ENCODE measurements around the gene ACP3. TPM values are rescaled to one million over a fixed set of nuclear protein-coding genes. Genes with fewer than 3 reads are reported as not detected.

The ACP3 gene
- polyA plus RNA-seq, 1 donor (not counting 4 experiments of a cell fraction or from before 2014, with no cell fraction given) = 1.3 TPM

DNA sequence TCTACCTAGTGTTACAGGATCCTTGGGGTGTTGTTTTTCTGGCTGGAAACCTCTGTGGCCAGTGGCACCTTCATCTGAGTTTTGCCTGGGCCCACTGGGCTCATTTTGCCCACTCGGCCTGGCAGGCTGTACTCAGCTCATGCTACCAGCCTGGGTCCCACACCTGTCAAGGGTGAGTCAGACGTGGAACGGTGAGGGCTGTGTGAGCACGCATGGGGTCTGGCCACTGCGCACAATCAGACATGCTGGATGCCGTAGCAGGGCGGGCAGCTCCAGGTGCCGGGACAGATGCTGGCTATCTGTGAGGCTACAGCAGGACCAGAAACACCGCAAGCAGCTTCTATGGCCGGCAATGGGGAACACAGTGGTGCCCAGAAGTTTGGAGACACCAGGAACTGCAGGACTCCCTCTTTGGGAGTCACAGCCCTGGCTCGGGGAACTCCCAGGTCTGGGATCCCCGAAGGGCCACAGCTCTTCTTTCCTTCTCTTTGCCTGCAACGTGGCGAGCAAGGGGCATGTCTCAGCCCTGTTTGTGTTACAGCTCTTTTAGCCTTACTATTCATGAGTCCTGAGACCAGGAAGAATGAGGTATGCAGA lies 64.2 kb downstream of the ACP3 start:
- TF ChIP-seq EZH2 (IDR thresholded peaks at IDR 0.05; ENCODE audit: low read length) = no peak
- TF ChIP-seq, protein P1, sequence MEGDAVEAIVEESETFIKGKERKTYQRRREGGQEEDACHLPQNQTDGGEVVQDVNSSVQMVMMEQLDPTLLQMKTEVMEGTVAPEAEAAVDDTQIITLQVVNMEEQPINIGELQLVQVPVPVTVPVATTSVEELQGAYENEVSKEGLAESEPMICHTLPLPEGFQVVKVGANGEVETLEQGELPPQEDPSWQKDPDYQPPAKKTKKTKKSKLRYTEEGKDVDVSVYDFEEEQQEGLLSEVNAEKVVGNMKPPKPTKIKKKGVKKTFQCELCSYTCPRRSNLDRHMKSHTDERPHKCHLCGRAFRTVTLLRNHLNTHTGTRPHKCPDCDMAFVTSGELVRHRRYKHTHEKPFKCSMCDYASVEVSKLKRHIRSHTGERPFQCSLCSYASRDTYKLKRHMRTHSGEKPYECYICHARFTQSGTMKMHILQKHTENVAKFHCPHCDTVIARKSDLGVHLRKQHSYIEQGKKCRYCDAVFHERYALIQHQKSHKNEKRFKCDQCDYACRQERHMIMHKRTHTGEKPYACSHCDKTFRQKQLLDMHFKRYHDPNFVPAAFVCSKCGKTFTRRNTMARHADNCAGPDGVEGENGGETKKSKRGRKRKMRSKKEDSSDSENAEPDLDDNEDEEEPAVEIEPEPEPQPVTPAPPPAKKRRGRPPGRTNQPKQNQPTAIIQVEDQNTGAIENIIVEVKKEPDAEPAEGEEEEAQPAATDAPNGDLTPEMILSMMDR (optimal IDR thresholded peaks at IDR 0.05 in 1 of 3, IDR thresholded peaks at IDR 0.05 in 1 of 3, conservative IDR thresholded peaks at IDR 0.05 in 1 of 3; ENCODE audit: extremely low read depth in 1 of 3, insufficient read depth in 2 of 3, low read length in 3 of 3) = no peak
- H3K9ac ChIP-seq (ENCODE audit: control insufficient read depth, extremely low read depth, insufficient read depth, low read length) = no peak overlapping the region
- dilution Hi-C loops (cut with MboI; ENCODE audit: extremely low pct_ligation_motif_present, low sequenced_read_pairs) = no loop called here
- DNase-seq (ENCODE audit: low read depth, low spot score) (no peak), FAIRE-seq (no peak)
- H3K4me3 ChIP-seq (ENCODE audit: control insufficient read depth in 2 of 3, extremely low read depth in 1 of 3, insufficient read depth in 2 of 3, low read depth in 1 of 3, low read length in 3 of 3) = no peak overlapping the region
- no peaks in the 10 kb centered on the region for H3K27me3 ChIP-seq (ENCODE audit: control insufficient read depth, extremely low read depth, insufficient read depth, low read length)
- H3K36me3 ChIP-seq (ENCODE audit: control insufficient read depth in 2 of 2, extremely low read depth in 1 of 2, insufficient read depth in 2 of 2, low read length in 2 of 2) = no peaks in the 10 kb centered on the region
- no peak overlapping the region for H2AFZ ChIP-seq (ENCODE audit: control insufficient read depth, low read length)
- no peaks in the 10 kb centered on the region for H3K9me1 ChIP-seq (ENCODE audit: control insufficient read depth, extremely low read depth, insufficient read depth, low read length)
- no peaks in the 10 kb centered on the region for H3K9me3 ChIP-seq (ENCODE audit: control insufficient read depth, low read depth, low read length)
- H3K79me2 ChIP-seq (ENCODE audit: control insufficient read depth, insufficient read depth, low read length) = no peaks in the 10 kb centered on the region
- H4K20me1 ChIP-seq (ENCODE audit: control insufficient read depth, extremely low read depth, insufficient read depth, low read length) = no peaks in the 10 kb centered on the region
- no peaks in the 10 kb centered on the region for H3K4me1 ChIP-seq (ENCODE audit: control insufficient read depth, extremely low read depth, insufficient read depth, low read length)
- H3K27ac ChIP-seq (ENCODE audit: control insufficient read depth, insufficient read depth, low read length) = no peak overlapping the region
- H3K4me2 ChIP-seq (ENCODE audit: control insufficient read depth, extremely low read depth, insufficient read depth, low read depth, low read length) = no peak overlapping the region

DNA sequence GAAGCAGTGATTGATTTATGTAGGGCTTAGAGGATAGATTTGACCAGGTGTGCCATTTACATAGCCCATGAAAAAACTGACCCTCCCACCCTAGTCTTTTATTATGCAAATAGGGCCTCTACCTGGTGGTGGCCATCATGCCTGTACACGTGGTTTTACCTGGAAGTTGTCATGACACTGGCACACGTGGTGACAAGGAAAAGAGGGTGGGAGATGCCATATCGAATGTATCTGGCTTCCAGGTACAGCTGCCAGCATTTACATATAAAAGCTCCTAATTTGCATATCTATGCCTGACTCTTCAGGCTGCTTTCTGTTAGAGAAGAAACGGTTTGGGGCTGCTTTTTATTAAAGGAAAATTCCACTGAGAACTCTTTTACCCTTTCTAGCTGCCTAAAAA lies 65.1 kb downstream of the ACP3 start:
- H3K36me3 ChIP-seq (ENCODE audit: control insufficient read depth in 2 of 2, extremely low read depth in 1 of 2, insufficient read depth in 2 of 2, low read length in 2 of 2) = no peaks in the 10 kb centered on the region
- TF ChIP-seq EZH2 (IDR thresholded peaks at IDR 0.05; ENCODE audit: low read length) = no peak
- TF ChIP-seq, protein P1 (optimal IDR thresholded peaks at IDR 0.05 in 1 of 3, IDR thresholded peaks at IDR 0.05 in 1 of 3, conservative IDR thresholded peaks at IDR 0.05 in 1 of 3; ENCODE audit: extremely low read depth in 1 of 3, insufficient read depth in 2 of 3, low read length in 3 of 3) = no peak
- no peak overlapping the region for H2AFZ ChIP-seq (ENCODE audit: control insufficient read depth, low read length)
- H3K9ac ChIP-seq (ENCODE audit: control insufficient read depth, extremely low read depth, insufficient read depth, low read length) = no peak overlapping the region
- no peak overlapping the region for H3K4me3 ChIP-seq (ENCODE audit: control insufficient read depth in 2 of 3, extremely low read depth in 1 of 3, insufficient read depth in 2 of 3, low read depth in 1 of 3, low read length in 3 of 3)
- no peak overlapping the region for H3K27ac ChIP-seq (ENCODE audit: control insufficient read depth, insufficient read depth, low read length)
- no peaks in the 10 kb centered on the region for H4K20me1 ChIP-seq (ENCODE audit: control insufficient read depth, extremely low read depth, insufficient read depth, low read length)
- H3K9me3 ChIP-seq (ENCODE audit: control insufficient read depth, low read depth, low read length) = no peaks in the 10 kb centered on the region
- no peaks in the 10 kb centered on the region for H3K9me1 ChIP-seq (ENCODE audit: control insufficient read depth, extremely low read depth, insufficient read depth, low read length)
- no peak overlapping the region for H3K4me2 ChIP-seq (ENCODE audit: control insufficient read depth, extremely low read depth, insufficient read depth, low read depth, low read length)
- no peaks in the 10 kb centered on the region for H3K27me3 ChIP-seq (ENCODE audit: control insufficient read depth, extremely low read depth, insufficient read depth, low read length)
- H3K79me2 ChIP-seq (ENCODE audit: control insufficient read depth, insufficient read depth, low read length) = no peaks in the 10 kb centered on the region
- H3K4me1 ChIP-seq (ENCODE audit: control insufficient read depth, extremely low read depth, insufficient read depth, low read length) = no peaks in the 10 kb centered on the region
- dilution Hi-C loops (cut with MboI; ENCODE audit: extremely low pct_ligation_motif_present, low sequenced_read_pairs) = no loop called here
- FAIRE-seq (no peak), DNase-seq (ENCODE audit: low read depth, low spot score) (no peak)

All from keratinocyte (primary cell).